NCI-H1092 treated with DMSO at 0.1 percent for 48 hours (cell line): ENCODE data around the gene PPIL3.
A peak's percentile ranks its signal among the peaks of the same experiment; 100 is the strongest.
"Not testable (repeated sequence)": the region's sequence is repeated elsewhere in the genome, so short reads cannot be mapped to it uniquely, and the experiment has no call there.

Experiments
- DNase-seq: peaks from one replicate; lab custom pipeline; 2025; lab: John Stamatoyannopoulos, UW

Gene PPIL3

GRCh38 chr2:200888704-200889625 is at the start of gene PPIL3, which contains the start of gene NIF3L1:
Gene PPIL3 (minus strand): TSS chr2:200889077. CDS start chr2:200887615, 1,462 bp downstream.
Gene NIF3L1 (plus strand): TSS chr2:200889371. CDS start chr2:200891944, 2,573 bp downstream.
- DNase-seq = peak; percentile 93

- DNase-seq = no peak
Observed at GRCh38 chr2:200930947-200931626, 42.2 kb upstream of the PPIL3 start.

GRCh38 chr2:200929334-200930249 is 40.7 kb upstream of the PPIL3 start:
- no peak for DNase-seq

- DNase-seq = no peak
Observed at GRCh38 chr2:200922439-200922838, 33.6 kb upstream of the PPIL3 start.

- no peak for DNase-seq
Observed at GRCh38 chr2:200913654-200914053, 24.8 kb upstream of the PPIL3 start.

- no peak for DNase-seq
Observed at GRCh38 chr2:200909958-200910357, 21.1 kb upstream of the PPIL3 start.

GRCh38 chr2:200905618-200906296 is 16.9 kb upstream of the PPIL3 start:
- DNase-seq = peak; percentile 29

GRCh38 chr2:200901459-200902072 is 12.7 kb upstream of the PPIL3 start:
- peak; percentile 58 for DNase-seq

GRCh38 chr2:200899482-200899881 is 10.6 kb upstream of the PPIL3 start:
- DNase-seq = no peak

GRCh38 chr2:200881715-200882249 is 7.1 kb downstream of the PPIL3 start:
- DNase-seq = not testable (repeated sequence)

GRCh38 chr2:200878289-200878880 is 10.5 kb downstream of the PPIL3 start:
- DNase-seq = no peak

- DNase-seq = no peak
Observed at GRCh38 chr2:200877443-200877842, 11.4 kb downstream of the PPIL3 start.

GRCh38 chr2:200873560-200873959 is 15.3 kb downstream of the PPIL3 start:
- DNase-seq = no peak

GRCh38 chr2:200871151-200871550 is 17.7 kb downstream of the PPIL3 start:
- no peak for DNase-seq

- DNase-seq = no peak
Observed at GRCh38 chr2:200869014-200869413, 19.9 kb downstream of the PPIL3 start.

- DNase-seq = peak; percentile 79
Observed at GRCh38 chr2:200864176-200865034, 24.5 kb downstream of the PPIL3 start, which contains the start of gene CLK1. Gene CLK1 (minus strand): TSS chr2:200864658. CDS start chr2:200861862, 2,796 bp downstream.

- peak; percentile 13 for DNase-seq
Observed at GRCh38 chr2:200863782-200864175, 25.1 kb downstream of the PPIL3 start.

- DNase-seq = peak; percentile 1
Observed at GRCh38 chr2:200862532-200863000, 26.3 kb downstream of the PPIL3 start.

GRCh38 chr2:200861617-200862155 is 27.2 kb downstream of the PPIL3 start:
- DNase-seq = no peak
